Inflammatory macrophage treated with lipopolysaccharide for 4 hours (primary cell): ENCODE data around the gene CD47.

Experiments
- DNase-seq: peaks from one replicate; pipeline ENCODE4 v3.0.0-alpha.2; 2020

CD47 gene

GRCh38 chr3:108090049-108090700, 656 bp downstream of the CD47 start:
- peak; percentile 85 for DNase-seq

GRCh38 chr3:108089579-108089978, 1.3 kb downstream of the CD47 start:
- DNase-seq: peak; percentile 26

- DNase-seq: peak; percentile 83
Measured at GRCh38 chr3:108088697-108089096, 2.1 kb downstream of the CD47 start.

- DNase-seq: peak; percentile 40
Measured at GRCh38 chr3:108088146-108088545, 2.7 kb downstream of the CD47 start.

- DNase-seq: no peak
Measured at GRCh38 chr3:108086653-108087052, 4.2 kb downstream of the CD47 start.

GRCh38 chr3:108085810-108086350, 5.0 kb downstream of the CD47 start:
- peak; percentile 41 for DNase-seq

- DNase-seq: peak; percentile 53
Measured at GRCh38 chr3:108085370-108085769, 5.5 kb downstream of the CD47 start.

GRCh38 chr3:108079877-108080276, 11.0 kb downstream of the CD47 start:
- no peak for DNase-seq

- no peak for DNase-seq
Measured at GRCh38 chr3:108079043-108079442, 11.8 kb downstream of the CD47 start.

- DNase-seq: no peak
Measured at GRCh38 chr3:108076564-108076963, 14.3 kb downstream of the CD47 start.

GRCh38 chr3:108073764-108074431, 16.9 kb downstream of the CD47 start:
- peak; percentile 58 for DNase-seq

- DNase-seq: no peak
Measured at GRCh38 chr3:108071368-108071767, 19.5 kb downstream of the CD47 start.

GRCh38 chr3:108070356-108070755, 20.5 kb downstream of the CD47 start:
- DNase-seq: no peak

- no peak for DNase-seq
Measured at GRCh38 chr3:108067768-108068167, 23.1 kb downstream of the CD47 start.

- peak; percentile 53 for DNase-seq
Measured at GRCh38 chr3:108065096-108065495, 25.7 kb downstream of the CD47 start.

- DNase-seq: no peak
Measured at GRCh38 chr3:108064293-108064887, 26.4 kb downstream of the CD47 start.

- DNase-seq: peak; percentile 98
Measured at GRCh38 chr3:108062051-108062450, 28.8 kb downstream of the CD47 start.

GRCh38 chr3:108060331-108060730, 30.5 kb downstream of the CD47 start:
- no peak for DNase-seq

GRCh38 chr3:108055931-108056330, 34.9 kb downstream of the CD47 start:
- no peak for DNase-seq

- no peak for DNase-seq
Measured at GRCh38 chr3:108054935-108055334, 35.9 kb downstream of the CD47 start.

GRCh38 chr3:108053483-108053882, 37.3 kb downstream of the CD47 start:
- DNase-seq: no peak

- peak; percentile 69 for DNase-seq
Measured at GRCh38 chr3:108053067-108053466, 37.8 kb downstream of the CD47 start.

GRCh38 chr3:108051005-108051404, 39.8 kb downstream of the CD47 start:
- no peak for DNase-seq

- DNase-seq: no peak
Measured at GRCh38 chr3:108047987-108048386, 42.8 kb downstream of the CD47 start.
